Lung (tissue), 12 donors: Measurements from ENCODE around the gene DRC7. TPM values are rescaled to one million over a fixed set of nuclear protein-coding genes. Genes with fewer than 3 reads are reported as not detected.

ENCODE experiments used
- ATAC-seq: fragments of 200-7000 bp; cut with Tn5 transposase; one replicate; pipeline ENCODE4 v1.9.1; 2020; ENCODE audit warnings: moderate number of reproducible peaks; ENCODE audit not compliant: insufficient read depth, low FRiP score
- DNase-seq, 3 donors: peaks; one replicate each; pipeline ENCODE4 v3.0.0-alpha.2; 2013 to 2017
- H3K27ac ChIP-seq, 2 donors: one replicate each; pipeline ENCODE4 v1.5.1; 2013; ENCODE audit warnings: mild to moderate bottlenecking in 2 of 2, moderate library complexity in 2 of 2, control low read depth in 1 of 2, inconsistent platforms in 1 of 2, low read depth in 1 of 2, low read length in 1 of 2
- H3K27me3 ChIP-seq, 3 donors: one replicate each; pipeline ENCODE4 v1.5.1; 2013; ENCODE audit warnings: low read length in 2 of 3; ENCODE audit not compliant: control insufficient read depth in 3 of 3, insufficient read depth in 3 of 3
- H3K36me3 ChIP-seq, 4 donors: one replicate each; pipeline ENCODE4 v1.5.1; 2013; ENCODE audit warnings: low read length in 4 of 4, mild to moderate bottlenecking in 1 of 4, moderate library complexity in 1 of 4; ENCODE audit not compliant: control insufficient read depth in 4 of 4, insufficient read depth in 4 of 4
- H3K4me1 ChIP-seq, 5 donors: one replicate each; pipeline ENCODE4 v1.5.1; 2013; ENCODE audit warnings: low read length in 5 of 5, mild to moderate bottlenecking in 2 of 5, moderate library complexity in 1 of 5; ENCODE audit not compliant: control insufficient read depth in 5 of 5, insufficient read depth in 5 of 5
- H3K4me3 ChIP-seq: one replicate; pipeline ENCODE4 v1.5.1; 2013; ENCODE audit warnings: mild to moderate bottlenecking, control low read depth, moderate library complexity
- H3K9ac ChIP-seq, 2 donors: one replicate each; pipeline ENCODE4 v1.5.1; 2013; ENCODE audit warnings: low read length in 2 of 2, control low read depth in 1 of 2; ENCODE audit not compliant: insufficient read depth in 1 of 2
- H3K9me3 ChIP-seq, 4 donors: one replicate each; pipeline ENCODE4 v1.5.1; 2013; ENCODE audit warnings: low read length in 3 of 4, mild to moderate bottlenecking in 1 of 4, moderate library complexity in 1 of 4; ENCODE audit not compliant: control insufficient read depth in 4 of 4, insufficient read depth in 3 of 4
- WGBS, 2 donors: extraction: QIAGEN DNeasy Blood & Tissue Kit; methylation state at CpG; one replicate each; pipeline ENCODE4 v1.1.7; 2013; 5-methylcytosine and 5-hydroxymethylcytosine counted together
- polyA plus RNA-seq, 2 donors: library from polyadenylated mRNA; stranded (reverse); fragments of 200-250 nt; gene quantifications; one replicate each; pipeline ENCODE4 v1.2.1, GENCODE V29; 2013
- total RNA-seq, 2 donors: library from RNA; depleted of rRNA in 1 of 2; stranded (reverse); fragments of >200 nt in 1 of 2; gene quantifications; one replicate each; pipeline ENCODE4 v1.2.1, GENCODE V29; 2014 to 2021
- TF ChIP-seq, protein P1 (sequence below): IDR thresholded peaks from 2 replicates; pipeline ENCODE4 v1.5.1; 2012; ENCODE audit warnings: mild to moderate bottlenecking; ENCODE audit errors: control extremely low read depth, extremely low read depth
- donor health status: control.
- donor health status: control.
- donor health status: Bipolar disorder and iron deficiency.
- donor health status: healthy.
- donor health status: DM: yes; HTN: yes; CAD: no.

Gene DRC7
- total and polyA plus RNA-seq, 4 donors: 2.5 to 10.9 (median 6.4) TPM

DNA sequence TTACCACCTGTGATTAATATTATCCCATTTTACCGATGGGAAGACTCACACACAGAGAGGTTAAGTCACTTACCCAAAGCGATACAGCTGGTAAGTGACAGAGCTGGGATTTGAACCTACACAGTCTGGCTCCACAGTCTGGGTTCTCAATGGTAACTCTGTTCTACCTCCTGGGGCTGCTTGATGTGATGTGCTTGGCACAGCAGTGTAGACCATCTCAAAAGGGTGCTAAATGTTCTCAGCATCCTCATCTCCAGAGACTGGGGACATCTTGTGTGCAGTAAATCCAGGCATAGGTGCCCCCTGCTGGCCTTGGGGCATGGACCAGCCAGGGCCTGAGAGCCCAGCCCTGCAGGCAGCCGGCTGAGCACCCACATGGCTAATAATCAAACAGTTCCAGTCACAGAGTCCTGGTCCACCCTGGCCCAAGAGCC is 25.6 kb downstream of the DRC7 start:
- H3K9me3 ChIP-seq: no peaks in the 10 kb centered on the region
- ATAC-seq (no peak), DNase-seq (peak; percentile 36 to 59 (median 47))
- no peaks in the 10 kb centered on the region for H3K4me1 ChIP-seq
- WGBS, 2 donors: 66 to 78% methylated on average over 3 of the region's 3 CpGs
- no peak overlapping the region for H3K4me3 ChIP-seq
- no peak overlapping the region for H3K9ac ChIP-seq
- no peaks in the 10 kb centered on the region for H3K36me3 ChIP-seq
- no peak overlapping the region for H3K27ac ChIP-seq
- no peaks in the 10 kb centered on the region for H3K27me3 ChIP-seq
- TF ChIP-seq, protein P1, sequence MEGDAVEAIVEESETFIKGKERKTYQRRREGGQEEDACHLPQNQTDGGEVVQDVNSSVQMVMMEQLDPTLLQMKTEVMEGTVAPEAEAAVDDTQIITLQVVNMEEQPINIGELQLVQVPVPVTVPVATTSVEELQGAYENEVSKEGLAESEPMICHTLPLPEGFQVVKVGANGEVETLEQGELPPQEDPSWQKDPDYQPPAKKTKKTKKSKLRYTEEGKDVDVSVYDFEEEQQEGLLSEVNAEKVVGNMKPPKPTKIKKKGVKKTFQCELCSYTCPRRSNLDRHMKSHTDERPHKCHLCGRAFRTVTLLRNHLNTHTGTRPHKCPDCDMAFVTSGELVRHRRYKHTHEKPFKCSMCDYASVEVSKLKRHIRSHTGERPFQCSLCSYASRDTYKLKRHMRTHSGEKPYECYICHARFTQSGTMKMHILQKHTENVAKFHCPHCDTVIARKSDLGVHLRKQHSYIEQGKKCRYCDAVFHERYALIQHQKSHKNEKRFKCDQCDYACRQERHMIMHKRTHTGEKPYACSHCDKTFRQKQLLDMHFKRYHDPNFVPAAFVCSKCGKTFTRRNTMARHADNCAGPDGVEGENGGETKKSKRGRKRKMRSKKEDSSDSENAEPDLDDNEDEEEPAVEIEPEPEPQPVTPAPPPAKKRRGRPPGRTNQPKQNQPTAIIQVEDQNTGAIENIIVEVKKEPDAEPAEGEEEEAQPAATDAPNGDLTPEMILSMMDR: peak; percentile 14

DNA sequence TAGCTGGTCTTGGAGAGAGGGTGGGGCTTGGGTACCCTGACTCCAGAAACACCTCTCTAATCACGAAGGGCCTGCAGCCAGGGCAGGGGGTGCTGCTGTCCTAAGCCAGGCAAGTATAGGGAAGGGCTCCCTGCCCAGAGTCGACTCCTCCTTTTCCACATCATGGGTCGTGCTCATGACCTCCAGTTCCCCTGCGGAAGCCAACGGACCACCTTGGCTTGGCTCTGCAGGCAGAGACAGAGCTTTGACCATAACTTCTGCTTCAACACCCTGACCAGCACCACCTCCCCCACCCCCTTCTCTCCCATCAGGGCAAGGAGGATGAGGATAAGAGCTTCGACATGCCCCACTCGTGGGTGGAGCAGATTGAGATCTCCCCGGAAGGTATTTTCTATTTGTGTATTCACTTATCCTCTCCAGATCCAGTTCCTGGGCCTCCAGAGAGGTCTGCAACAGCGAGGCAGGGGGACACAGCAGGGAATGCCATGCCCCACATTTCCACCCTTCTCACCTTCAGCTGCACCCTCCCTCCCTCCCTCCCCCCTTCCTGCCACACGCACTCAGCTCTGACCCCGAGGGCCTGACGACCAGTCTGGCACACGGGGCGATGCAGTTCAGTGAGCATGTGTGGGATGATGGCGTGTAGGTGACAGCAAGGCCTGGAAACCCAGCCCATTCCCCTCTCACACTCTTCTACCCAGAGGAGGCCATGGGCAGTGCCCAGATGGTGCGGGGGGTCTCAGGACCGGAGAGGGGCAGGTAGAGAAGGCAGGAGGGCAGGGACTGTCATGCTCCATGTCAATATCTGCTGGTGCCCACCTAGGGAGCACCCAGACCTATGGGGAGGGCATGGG is 27.0 kb downstream of the DRC7 start:
- TF ChIP-seq, protein P1: no peak
- Histone ChIP-seq H3K9ac (no peak overlapping the region), H3K4me1 (no peaks in the 10 kb centered on the region), H3K36me3 (no peaks in the 10 kb centered on the region), H3K27ac (no peak overlapping the region), H3K9me3 (no peaks in the 10 kb centered on the region), H3K27me3 (no peaks in the 10 kb centered on the region), H3K4me3 (no peak overlapping the region)
- ATAC-seq: no peak
- 76 to 78% methylated on average over 17 of the region's 17 CpGs for WGBS, 2 donors
- DNase-seq: peak in 1 of 3 donors; percentile 5

DNA sequence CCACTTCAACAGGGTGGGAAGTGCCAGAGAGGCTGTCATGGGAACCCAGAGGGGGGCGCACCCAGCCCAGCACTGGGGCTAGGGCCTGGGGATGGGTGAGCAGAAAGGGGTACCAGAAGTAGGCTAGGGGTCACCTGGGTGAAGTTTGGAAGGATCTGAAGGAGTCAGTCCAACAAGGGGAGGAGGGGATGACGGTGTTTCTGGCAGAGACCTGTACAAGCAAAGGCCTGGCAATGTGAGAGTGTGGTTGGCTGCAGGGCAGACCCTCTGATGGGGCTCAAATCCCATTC is 27.5 kb downstream of the DRC7 start:
- ATAC-seq: no peak
- no peak overlapping the region for H3K4me3 ChIP-seq
- WGBS, 2 donors: 95 to 97% methylated on average over 2 of the region's 2 CpGs
- no peaks in the 10 kb centered on the region for H3K36me3 ChIP-seq
- H3K27me3 ChIP-seq: no peaks in the 10 kb centered on the region
- TF ChIP-seq, protein P1: no peak
- H3K9me3 ChIP-seq: no peaks in the 10 kb centered on the region
- H3K4me1 ChIP-seq: no peaks in the 10 kb centered on the region
- no peak overlapping the region for H3K9ac ChIP-seq
- DNase-seq: no peak
- H3K27ac ChIP-seq: no peak overlapping the region

DNA sequence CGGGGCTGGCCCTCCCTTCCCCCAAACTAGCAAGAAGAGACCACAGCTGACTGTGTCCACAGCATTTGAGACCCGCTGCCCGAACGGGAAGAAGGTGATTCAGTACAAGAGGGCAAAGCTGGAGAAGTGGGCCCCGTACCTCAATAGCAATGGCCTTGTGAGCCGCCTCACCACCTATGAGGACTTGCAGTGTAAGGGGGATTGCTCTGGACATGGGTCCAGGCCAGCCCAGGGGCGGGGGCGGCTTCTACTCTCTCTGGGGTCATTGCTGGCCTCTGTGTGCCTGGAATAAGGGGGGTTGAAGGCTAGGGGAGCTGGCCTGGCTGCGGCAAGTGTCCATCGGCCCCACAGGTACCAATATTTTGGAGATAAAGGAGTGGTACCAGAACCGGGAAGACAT is 28.0 kb downstream of the DRC7 start:
- TF ChIP-seq, protein P1: no peak
- DNase-seq: no peak
- Histone ChIP-seq H3K4me1 (no peaks in the 10 kb centered on the region), H3K4me3 (no peak overlapping the region), H3K27ac (no peak overlapping the region), H3K9ac (no peak overlapping the region), H3K9me3 (no peaks in the 10 kb centered on the region), H3K36me3 (no peaks in the 10 kb centered on the region), H3K27me3 (no peaks in the 10 kb centered on the region)
- WGBS, 2 donors: 84 to 91% methylated on average over 11 of the region's 11 CpGs
- ATAC-seq: no peak
